ENCODE data around the gene AQP2.

GRCh38 chr12:49969027-49969426, 18.5 kb downstream of the AQP2 start:
- TF ChIP-seq POLR2A (IDR thresholded peaks at IDR 0.05; ENCODE audit: borderline replicate concordance, extremely low read depth, insufficient read depth, insufficient read length) (no peak), CTCF (IDR thresholded peaks at IDR 0.05 in 2 of 3, conservative IDR thresholded peaks at IDR 0.05 in 1 of 3; ENCODE audit: borderline replicate concordance in 1 of 3, insufficient read depth in 1 of 3, low read depth in 2 of 3, low read length in 2 of 3) (no peak), EZH2 (IDR thresholded peaks at IDR 0.05) (no peak), SRF (IDR thresholded peaks at IDR 0.05; ENCODE audit: low read depth) (no peak), ZNF274 (IDR thresholded peaks at IDR 0.05; ENCODE audit: low read depth, low read length) (no peak), JUND (IDR thresholded peaks at IDR 0.05) (no peak), TCF7L2 (IDR thresholded peaks at IDR 0.05; ENCODE audit: borderline replicate concordance, extremely low read depth, insufficient read depth, insufficient read length) (no peak), ZBTB33 (IDR thresholded peaks at IDR 0.05; ENCODE audit: extremely low read depth, insufficient replicate concordance, low read length) (no peak), EGR1 (IDR thresholded peaks at IDR 0.05; ENCODE audit: low read depth) (no peak), ATF3 (IDR thresholded peaks at IDR 0.05) (no peak), MAX (IDR thresholded peaks at IDR 0.05) (no peak), ELF1 (IDR thresholded peaks at IDR 0.05; ENCODE audit: borderline replicate concordance, low read depth) (no peak), SP1 (IDR thresholded peaks at IDR 0.05; ENCODE audit: low read depth) (no peak), SIN3A (IDR thresholded peaks at IDR 0.05; ENCODE audit: low read depth) (no peak)

Data from HCT116 (cell line).